ENCODE results near the gene VRK3. TPM values are rescaled to one million over a fixed set of nuclear protein-coding genes. Genes with fewer than 3 reads are reported as not detected.
A peak's percentile ranks its signal among the peaks of the same experiment; 100 is the strongest.

Gene VRK3
- total RNA-seq, 1 experiment from 2014 or later = 44.4 TPM

DNA sequence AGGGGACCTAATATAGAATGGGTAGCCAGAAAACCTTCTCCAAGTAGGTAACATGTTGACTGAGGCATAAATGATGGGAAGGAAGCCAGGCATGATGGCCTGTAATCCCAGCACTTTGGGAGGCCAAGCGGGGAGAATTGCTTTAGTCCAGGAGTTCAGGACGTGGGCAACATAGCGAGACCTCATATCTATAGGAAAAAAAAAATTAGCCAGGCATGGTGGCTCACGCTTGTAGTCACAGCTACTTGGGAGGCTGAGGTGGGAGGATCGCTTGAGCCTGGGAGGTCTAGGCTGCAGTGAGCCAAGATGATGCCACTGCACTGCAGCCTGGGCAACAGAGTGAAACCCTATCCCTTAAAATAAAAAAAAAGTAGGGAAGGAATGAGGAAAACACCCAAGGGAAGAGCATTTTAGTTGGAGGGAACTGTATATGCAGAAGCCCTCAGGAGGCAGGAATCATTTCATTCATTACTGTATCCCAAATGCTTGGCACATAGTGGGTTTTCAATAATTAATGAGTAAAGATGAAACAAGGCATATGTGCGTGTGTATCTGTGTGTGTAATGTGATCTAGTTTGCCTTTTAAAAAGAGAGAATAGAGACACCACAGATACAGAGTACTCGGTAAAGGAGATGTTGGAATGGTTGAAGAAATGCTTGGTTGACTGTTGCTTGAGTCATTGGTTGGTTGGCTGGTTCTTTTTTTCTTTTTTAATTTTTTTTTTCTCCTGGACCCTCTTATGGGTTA is 93.7 kb downstream of the VRK3 start:
- intact Hi-C loops (cut with micrococcal nuclease; ENCODE audit: unreplicated experiment) = no loop called here
- BruUV-seq (replicated peaks) = no TSS peak

DNA sequence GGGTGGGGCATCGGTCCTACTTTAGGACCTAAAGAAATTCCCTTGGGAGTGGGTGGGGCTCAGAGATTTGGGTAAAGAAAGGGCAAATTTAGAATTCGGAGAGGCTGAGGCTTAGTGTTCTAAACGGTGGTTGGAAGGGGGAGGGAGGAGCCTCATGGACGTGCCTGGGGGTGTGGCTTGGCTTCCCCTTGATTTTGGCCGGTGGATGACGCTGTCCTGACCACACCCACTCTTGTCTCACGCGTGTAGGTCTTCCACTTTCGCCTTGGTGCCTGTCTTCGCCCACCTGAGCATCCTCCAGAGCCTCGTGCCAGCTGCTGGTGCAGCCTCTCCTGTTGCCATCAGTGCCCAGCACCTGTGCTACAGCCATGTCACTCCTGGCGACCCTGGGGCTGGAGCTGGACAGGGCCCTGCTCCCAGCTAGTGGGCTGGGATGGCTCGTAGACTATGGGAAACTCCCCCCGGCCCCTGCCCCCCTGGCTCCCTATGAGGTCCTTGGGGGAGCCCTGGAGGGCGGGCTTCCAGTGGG is 94.6 kb downstream of the VRK3 start:
- intact Hi-C loops (cut with micrococcal nuclease; ENCODE audit: unreplicated experiment) = no loop called here
- Histone ChIP-seq H3K36me3 (ENCODE audit: insufficient read depth, low read length, poor library complexity, severe bottlenecking) (peaks cover 63% of the 10 kb centered on the region), H3K4me3 (ENCODE audit: low read depth, low read length, poor library complexity, severe bottlenecking) (peak overlapping the region; percentile 79), H3K4me1 (ENCODE audit: insufficient read depth, low read length, poor library complexity, severe bottlenecking) (peaks cover 28% of the 10 kb centered on the region), H3K9me3 (ENCODE audit: low read depth, low read length, poor library complexity, severe bottlenecking) (no peaks in the 10 kb centered on the region), H3K27ac (ENCODE audit: low read depth, low read length, poor library complexity, severe bottlenecking) (peak overlapping the region; percentile 100), H3K27me3 (replicated peaks; ENCODE audit: insufficient read depth, low read depth, low read length, poor library complexity) (no peaks in the 10 kb centered on the region)
- TF ChIP-seq EZH2 (IDR thresholded peaks at IDR 0.05; ENCODE audit: borderline replicate concordance, low read depth, low read length, poor library complexity, severe bottlenecking) = no peak
- TF ChIP-seq, protein P1, sequence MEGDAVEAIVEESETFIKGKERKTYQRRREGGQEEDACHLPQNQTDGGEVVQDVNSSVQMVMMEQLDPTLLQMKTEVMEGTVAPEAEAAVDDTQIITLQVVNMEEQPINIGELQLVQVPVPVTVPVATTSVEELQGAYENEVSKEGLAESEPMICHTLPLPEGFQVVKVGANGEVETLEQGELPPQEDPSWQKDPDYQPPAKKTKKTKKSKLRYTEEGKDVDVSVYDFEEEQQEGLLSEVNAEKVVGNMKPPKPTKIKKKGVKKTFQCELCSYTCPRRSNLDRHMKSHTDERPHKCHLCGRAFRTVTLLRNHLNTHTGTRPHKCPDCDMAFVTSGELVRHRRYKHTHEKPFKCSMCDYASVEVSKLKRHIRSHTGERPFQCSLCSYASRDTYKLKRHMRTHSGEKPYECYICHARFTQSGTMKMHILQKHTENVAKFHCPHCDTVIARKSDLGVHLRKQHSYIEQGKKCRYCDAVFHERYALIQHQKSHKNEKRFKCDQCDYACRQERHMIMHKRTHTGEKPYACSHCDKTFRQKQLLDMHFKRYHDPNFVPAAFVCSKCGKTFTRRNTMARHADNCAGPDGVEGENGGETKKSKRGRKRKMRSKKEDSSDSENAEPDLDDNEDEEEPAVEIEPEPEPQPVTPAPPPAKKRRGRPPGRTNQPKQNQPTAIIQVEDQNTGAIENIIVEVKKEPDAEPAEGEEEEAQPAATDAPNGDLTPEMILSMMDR (conservative IDR thresholded peaks at IDR 0.05; ENCODE audit: low read depth, low read length) = no peak
- peak; percentile 56 for DNase-seq (ENCODE audit: low spot score)
- BruUV-seq (replicated peaks) = no TSS peak
- CTCF ChIA-PET = no interaction called here
- POLR2A ChIA-PET (ENCODE audit: low non-redundant PET) = interaction anchor here (0.6 to 1.0 kb wide), 2 partner anchors 19 to 120 kb away, joined by 3 to 8 read pairs; no protein-coding TSS in a partner anchor

More for the DNA sequence above, 93.7 kb downstream of the VRK3 start:
- ChIA-PET POLR2A (ENCODE audit: low non-redundant PET) (no interaction called here), CTCF (no interaction called here)
- H3K27me3 ChIP-seq (replicated peaks; ENCODE audit: insufficient read depth, low read depth, low read length, poor library complexity) = no peaks in the 10 kb centered on the region
- peaks cover 28% of the 10 kb centered on the region for H3K4me1 ChIP-seq (ENCODE audit: insufficient read depth, low read length, poor library complexity, severe bottlenecking)
- no peak for TF ChIP-seq EZH2 (IDR thresholded peaks at IDR 0.05; ENCODE audit: borderline replicate concordance, low read depth, low read length, poor library complexity, severe bottlenecking)
- TF ChIP-seq, protein P1 (conservative IDR thresholded peaks at IDR 0.05; ENCODE audit: low read depth, low read length) = no peak
- peak overlapping the region; percentile 79 for H3K4me3 ChIP-seq (ENCODE audit: low read depth, low read length, poor library complexity, severe bottlenecking)
- no peaks in the 10 kb centered on the region for H3K9me3 ChIP-seq (ENCODE audit: low read depth, low read length, poor library complexity, severe bottlenecking)
- no peak for DNase-seq (ENCODE audit: low spot score)
- H3K27ac ChIP-seq (ENCODE audit: low read depth, low read length, poor library complexity, severe bottlenecking) = peak overlapping the region; percentile 100
- H3K36me3 ChIP-seq (ENCODE audit: insufficient read depth, low read length, poor library complexity, severe bottlenecking) = peaks cover 60% of the 10 kb centered on the region

DNA sequence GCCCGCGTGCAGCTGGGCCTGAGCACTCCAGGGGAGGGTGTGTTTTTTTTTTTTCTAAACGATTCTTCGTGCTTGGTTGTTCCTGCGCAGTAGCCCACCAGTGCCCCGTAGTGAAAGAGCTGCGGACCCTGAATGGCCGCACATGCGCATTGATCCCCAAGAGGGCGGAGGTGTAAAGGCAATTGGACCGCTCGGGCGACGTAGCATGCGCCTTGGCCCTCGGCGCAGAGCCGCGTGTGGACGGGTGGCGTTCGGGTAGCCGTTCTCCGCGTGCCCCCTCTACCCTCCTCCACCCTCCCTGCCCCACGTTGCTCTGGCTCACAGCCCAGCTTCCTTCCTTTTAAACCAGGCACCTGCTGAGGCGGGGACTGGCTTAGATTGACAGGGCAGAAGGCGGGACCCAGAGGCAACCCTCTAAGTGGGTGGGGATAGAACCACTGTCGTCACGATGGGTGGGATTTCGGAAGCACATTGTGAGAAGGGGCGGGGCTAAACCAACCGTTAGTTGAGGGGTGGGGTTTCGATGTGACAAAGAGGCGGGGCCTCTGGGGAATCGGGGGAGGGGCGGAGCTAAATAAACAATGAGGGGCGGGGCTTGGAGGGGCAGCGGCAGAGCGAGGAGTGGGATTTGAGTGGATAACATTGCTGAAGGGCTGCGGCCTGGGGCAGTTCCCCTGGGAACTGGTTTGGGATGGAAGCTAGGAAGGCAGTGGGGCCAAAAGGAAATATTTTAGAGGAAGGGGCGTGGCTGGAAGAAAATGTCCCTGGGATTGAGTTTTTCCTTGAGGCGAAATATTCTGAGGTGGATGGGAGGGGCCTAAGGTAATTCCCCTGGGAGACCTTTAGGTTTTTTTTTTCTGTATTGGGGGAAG is 95.3 kb downstream of the VRK3 start:
- DNase-seq (ENCODE audit: low spot score) = peak; percentile 96
- ChIA-PET POLR2A (ENCODE audit: low non-redundant PET) (interaction anchor here (0.6 to 1.2 kb wide), 9 partner anchors 11 to 290 kb away, joined by 3 to 10 read pairs (median 6); partner anchors contain the start of genes AKT1S1 and TBC1D17), CTCF (interaction anchor here (0.6 kb wide), 1 partner anchor 16 kb away, joined by 3 read pairs; no protein-coding TSS in a partner anchor)
- BruUV-seq (replicated peaks) = no TSS peak
- Histone ChIP-seq H3K4me3 (ENCODE audit: low read depth, low read length, poor library complexity, severe bottlenecking) (peak overlapping the region; percentile 79), H3K4me1 (ENCODE audit: insufficient read depth, low read length, poor library complexity, severe bottlenecking) (peaks cover 35% of the 10 kb centered on the region), H3K27me3 (replicated peaks; ENCODE audit: insufficient read depth, low read depth, low read length, poor library complexity) (no peaks in the 10 kb centered on the region), H3K27ac (ENCODE audit: low read depth, low read length, poor library complexity, severe bottlenecking) (peak overlapping the region; percentile 100), H3K36me3 (ENCODE audit: insufficient read depth, low read length, poor library complexity, severe bottlenecking) (peaks cover 66% of the 10 kb centered on the region), H3K9me3 (ENCODE audit: low read depth, low read length, poor library complexity, severe bottlenecking) (no peaks in the 10 kb centered on the region)
- intact Hi-C loops (cut with micrococcal nuclease; ENCODE audit: unreplicated experiment) = loop anchor here (10.0 kb wide), 1 partner anchor 165 kb away; the partner anchor contains the start of genes AP2A1 and TSKS
- TF ChIP-seq, protein P1 (conservative IDR thresholded peaks at IDR 0.05; ENCODE audit: low read depth, low read length) = no peak
- no peak for TF ChIP-seq EZH2 (IDR thresholded peaks at IDR 0.05; ENCODE audit: borderline replicate concordance, low read depth, low read length, poor library complexity, severe bottlenecking)

All from A673 (cell line).